Inflammatory macrophage treated with lipopolysaccharide for 4 hours (primary cell): ENCODE data around the gene LRIT1.
A peak's percentile ranks its signal among the peaks of the same experiment; 100 is the strongest.
"Not testable (repeated sequence)": the region's sequence is repeated elsewhere in the genome, so short reads cannot be mapped to it uniquely, and the experiment has no call there.

Experiments used
- DNase-seq: peaks from one replicate; pipeline ENCODE4 v3.0.0-alpha.2; 2020

LRIT1 gene, protein sequence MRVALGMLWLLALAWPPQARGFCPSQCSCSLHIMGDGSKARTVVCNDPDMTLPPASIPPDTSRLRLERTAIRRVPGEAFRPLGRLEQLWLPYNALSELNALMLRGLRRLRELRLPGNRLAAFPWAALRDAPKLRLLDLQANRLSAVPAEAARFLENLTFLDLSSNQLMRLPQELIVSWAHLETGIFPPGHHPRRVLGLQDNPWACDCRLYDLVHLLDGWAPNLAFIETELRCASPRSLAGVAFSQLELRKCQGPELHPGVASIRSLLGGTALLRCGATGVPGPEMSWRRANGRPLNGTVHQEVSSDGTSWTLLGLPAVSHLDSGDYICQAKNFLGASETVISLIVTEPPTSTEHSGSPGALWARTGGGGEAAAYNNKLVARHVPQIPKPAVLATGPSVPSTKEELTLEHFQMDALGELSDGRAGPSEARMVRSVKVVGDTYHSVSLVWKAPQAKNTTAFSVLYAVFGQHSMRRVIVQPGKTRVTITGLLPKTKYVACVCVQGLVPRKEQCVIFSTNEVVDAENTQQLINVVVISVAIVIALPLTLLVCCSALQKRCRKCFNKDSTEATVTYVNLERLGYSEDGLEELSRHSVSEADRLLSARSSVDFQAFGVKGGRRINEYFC

DNA sequence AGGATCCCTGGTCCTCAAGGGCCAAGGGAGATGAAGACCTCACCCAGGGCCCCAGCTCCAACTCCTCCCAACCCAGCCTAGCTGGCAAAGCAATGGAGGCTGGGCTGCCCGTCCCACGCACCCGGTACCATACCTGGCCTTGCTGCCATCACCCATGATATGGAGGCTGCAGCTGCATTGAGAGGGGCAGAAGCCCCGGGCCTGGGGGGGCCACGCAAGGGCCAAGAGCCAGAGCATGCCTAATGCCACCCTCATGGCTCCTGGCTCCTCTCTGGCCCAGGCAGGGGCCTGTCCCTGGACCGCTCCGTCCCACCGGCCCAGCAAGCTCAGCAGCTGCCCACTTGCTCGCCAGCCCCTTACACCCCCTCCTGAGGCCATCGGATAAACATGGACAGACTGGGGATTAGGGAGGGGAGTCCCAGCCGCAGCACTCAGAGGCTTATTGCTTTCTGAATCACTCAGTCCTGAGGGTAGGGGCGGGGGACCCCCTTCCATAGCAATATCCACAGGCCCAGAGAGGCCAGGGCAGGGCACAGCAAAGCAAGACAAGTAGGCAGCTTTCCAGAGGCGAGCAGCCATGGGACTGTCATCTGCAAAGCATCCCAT, at the start of gene LRIT1:
LRIT1 (minus strand) TSS at position 362 of the 606 bp plus-strand sequence; CDS start at position 255, 107 bp downstream.
- DNase-seq: no peak

DNA sequence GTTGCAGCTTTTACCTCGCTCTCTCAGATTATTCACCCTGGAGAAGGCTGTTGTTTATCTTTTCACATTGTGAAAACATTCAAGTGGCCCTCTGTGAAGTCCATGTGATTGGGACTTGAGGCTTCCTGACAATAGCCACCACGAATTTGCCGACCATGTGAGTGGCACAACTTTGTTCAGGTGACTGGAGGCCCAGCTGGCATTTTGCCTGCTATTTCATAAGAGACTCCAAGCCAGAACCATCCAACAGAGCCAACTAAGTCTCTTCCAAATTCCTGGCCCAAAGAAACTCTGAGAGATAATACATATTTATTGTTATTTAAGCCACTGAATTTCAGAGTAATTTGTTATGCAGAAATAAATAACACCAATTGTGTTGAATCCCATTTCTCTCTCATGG, 48.9 kb upstream of the LRIT1 start:
- DNase-seq: no peak

GRCh38 chr10:84289521-84290200, 48.3 kb upstream of the LRIT1 start:
- no peak for DNase-seq

DNA sequence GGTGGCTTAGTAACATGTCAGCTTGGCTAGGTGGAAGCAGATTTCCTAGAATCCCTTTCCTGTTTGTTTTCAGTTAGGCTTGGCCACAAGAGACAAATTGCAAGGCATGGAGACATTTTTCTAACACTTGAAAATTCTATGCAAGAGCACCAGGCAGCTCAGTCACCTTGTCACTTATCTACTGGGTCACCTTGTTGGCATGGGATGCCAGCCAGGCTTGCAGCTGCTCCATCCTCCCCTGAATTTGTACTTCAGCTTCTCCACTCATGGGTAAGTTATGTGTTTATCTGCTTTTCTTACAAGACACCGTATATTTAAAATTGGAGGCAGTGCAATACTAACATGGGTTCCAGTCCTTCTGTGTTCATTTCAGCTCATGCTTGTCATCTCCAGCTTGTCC, 46.8 kb upstream of the LRIT1 start:
- DNase-seq: no peak

DNA sequence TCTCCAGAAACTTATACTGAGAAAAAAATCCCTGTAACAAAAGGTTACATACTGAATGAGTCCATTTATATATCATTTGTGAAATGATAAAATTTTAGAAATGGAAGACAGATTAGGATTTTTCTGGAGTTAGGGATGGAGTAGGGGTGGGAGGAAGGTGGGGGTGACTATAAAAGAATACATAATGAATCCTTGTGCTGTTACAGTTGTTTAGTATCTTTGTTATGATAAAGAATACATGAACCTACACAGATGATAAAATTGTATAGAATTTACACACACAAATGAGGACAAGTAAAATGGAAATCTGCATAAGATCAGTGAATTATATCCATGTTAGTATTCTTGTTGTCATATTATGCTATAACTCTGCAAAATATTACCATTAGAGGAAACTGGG, 45.3 kb upstream of the LRIT1 start:
- DNase-seq: no peak

- not testable (repeated sequence) for DNase-seq
Observed at GRCh38 chr10:84279876-84280475, 38.6 kb upstream of the LRIT1 start.

DNA sequence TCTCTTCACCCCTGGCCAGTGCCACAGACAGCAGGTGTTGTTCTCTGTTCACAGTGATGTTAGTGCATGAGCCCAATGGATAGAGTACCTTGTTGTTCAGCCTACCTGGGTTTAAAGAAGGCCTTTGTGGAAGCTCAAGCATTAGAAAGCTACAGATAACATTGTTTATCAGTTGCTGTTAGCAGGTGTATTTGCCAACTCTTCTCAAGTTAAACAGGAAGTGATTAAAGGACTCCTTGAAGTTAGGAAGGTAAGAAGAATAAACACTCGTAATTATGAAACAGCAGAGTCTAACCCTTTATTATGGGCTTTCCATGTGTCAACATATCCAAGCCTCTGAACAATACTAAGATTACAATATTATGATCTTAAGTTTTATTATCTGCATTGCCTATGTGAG, 29.4 kb upstream of the LRIT1 start:
- DNase-seq: no peak

GRCh38 chr10:84269773-84270172, 28.4 kb upstream of the LRIT1 start:
- no peak for DNase-seq

GRCh38 chr10:84269162-84269561, 27.8 kb upstream of the LRIT1 start:
- no peak for DNase-seq

DNA sequence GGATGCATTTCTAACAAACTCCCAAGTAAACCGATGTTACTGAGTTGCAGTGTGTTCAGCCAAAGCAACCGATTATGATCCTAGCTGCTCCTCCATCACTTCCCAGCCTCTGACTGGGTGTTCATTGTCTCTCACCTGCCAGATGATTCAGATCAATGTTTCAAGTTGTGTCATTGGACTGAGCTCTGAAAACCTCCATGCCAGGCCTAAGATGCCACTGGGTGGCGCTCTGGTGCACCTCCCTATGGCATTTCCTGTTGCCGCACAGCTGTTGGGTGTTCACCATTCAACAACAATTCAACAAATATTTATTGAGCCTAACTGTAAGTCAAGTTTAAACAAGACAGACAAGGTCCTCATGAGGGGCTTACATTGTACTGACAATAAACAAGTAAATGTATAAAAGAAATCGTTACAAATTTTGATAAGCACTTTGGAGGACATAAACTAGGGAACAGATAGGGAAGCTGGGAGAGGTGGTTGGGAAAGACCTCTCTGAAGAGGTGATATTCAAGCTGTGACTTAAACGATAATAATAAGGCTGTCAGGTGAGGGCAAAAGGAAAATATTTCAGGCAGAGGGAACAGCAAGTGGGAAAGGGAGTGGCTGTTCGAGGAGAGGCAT, 26.3 kb upstream of the LRIT1 start:
- DNase-seq: peak; percentile 61

GRCh38 chr10:84265418-84265817, 24.1 kb upstream of the LRIT1 start:
- DNase-seq: no peak

DNA sequence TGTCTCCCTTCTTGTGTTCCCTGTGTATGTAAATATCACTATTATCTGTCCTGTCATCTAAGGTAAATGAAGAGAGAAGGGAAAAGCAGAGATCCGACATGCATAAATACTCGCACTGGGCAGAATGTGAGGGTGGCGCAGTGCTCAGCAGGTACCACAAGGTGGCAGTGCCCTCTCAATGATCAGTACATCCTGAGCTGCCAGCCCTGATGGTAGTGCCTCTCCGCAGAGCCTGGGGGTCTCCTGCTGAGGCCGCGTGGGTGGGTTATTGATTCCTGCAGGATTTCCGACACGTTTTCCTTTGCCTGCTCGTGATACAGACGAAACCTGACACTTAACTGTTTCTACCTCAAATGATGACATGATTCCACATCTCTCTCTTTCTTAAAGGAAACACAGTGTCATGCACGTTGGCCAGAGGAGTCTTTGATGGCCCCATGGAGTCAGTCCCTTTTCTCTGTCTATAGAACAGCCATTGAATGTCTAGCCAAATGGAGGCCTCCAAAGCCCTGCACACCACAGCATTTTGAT, 23.3 kb upstream of the LRIT1 start:
- DNase-seq: peak; percentile 53

DNA sequence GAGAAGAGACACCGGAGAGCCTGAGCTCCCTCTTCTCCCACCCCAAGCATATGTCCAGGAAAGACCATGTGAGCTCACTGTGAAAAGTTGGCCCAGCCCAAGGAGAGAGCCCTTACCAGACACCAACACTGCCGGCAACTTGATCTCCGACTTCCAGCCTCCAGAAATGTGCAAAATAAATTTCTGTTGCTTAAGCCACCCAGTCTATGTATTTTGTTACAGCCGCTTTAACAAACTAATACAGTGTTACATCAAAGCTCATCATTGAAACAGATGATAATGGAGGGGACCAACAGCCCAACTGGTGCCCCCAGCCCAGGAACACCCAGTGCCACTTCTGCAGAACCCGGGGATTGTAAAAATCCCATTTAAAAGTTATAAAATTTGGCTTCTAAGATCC, 22.4 kb upstream of the LRIT1 start:
- DNase-seq: no peak

DNA sequence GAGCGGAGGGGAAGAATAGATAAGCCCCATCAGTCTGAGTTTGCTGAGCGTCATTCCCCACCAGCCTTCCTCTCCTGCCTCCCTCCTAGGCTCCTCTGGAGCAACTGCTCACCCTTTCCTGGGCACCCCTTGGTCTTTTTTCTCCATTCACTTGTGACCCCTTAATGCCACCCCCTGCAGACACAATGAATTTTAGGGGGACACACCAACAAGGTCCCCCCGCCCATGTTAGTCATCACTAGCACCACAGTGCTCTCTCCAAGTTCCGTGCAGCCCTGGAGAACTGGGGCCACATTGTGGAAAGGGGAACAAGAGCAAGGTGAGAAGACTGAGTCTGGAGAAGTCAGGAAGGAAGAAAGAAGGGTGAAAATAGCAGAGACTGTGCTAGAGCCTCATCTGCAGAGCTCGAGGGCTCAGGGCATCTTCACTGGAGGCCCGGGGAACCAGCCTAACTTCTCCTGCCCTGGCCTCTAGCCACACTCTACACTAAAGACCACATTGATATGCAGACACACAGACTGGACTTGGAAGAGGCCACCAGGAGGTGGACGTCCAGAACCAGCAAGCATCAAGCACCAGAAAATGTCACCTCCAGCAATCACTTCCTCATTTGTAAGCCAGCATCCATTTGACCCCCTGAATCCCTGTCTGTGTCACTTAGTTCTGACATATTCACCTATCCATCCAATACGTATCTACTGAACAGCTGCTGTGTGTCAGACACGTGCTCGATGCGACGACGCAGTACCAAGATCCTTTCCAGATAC, 21.0 kb upstream of the LRIT1 start:
- no peak for DNase-seq

DNA sequence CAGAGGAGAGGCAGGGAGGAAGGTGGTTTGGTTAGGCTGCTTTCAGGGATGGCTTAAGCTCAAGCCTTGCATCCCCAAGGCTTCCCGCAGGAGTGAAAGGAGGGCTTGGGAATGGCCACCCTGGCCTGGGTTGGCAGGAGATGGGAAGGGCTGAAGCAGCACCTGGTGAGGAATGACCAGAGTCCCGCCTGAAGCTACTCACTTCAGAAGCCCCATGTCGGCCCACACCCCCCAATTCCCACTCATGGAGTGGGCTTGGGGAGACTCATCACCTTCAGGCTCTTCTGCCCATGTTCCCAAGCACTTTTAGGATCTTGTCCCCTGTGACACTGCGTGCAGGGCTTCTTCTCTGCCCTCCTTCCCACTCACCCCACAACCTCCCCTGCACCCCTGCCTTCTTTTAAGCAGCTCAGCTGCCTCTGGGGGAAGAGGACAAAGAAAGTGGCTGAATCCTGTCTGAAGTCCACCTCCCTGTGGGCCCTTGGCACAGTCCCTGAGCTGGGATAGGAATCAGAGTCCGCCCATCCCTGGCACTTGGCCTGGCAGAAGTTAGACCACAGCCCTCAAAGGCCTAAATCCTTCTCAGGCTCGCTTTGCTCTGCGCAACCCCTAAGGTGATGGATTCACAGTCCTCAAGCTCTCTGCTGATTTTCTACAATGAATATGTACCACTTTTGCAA, 20.0 kb upstream of the LRIT1 start:
- no peak for DNase-seq

GRCh38 chr10:84258034-84258695, 16.8 kb upstream of the LRIT1 start:
- DNase-seq: no peak

GRCh38 chr10:84257343-84258020, 16.1 kb upstream of the LRIT1 start:
- DNase-seq: no peak

- peak; percentile 6 for DNase-seq
Observed at GRCh38 chr10:84256510-84257342, 15.4 kb upstream of the LRIT1 start.
